Natural killer cell (primary cell): Measurements from ENCODE around the gene DNASE1L1. TPM values are rescaled to one million over a fixed set of nuclear protein-coding genes. Genes with fewer than 3 reads are reported as not detected.

ENCODE experiments used
- ATAC-seq, 3 donors: fragments of 150-1000 bp in 2 of 3; fragments of 200-7000 bp in 1 of 3; cut with Tn5 transposase; 1 replicate in 1 of 3; 2 replicates in 2 of 3; pipeline ENCODE4 v1.10.0; 2021; ENCODE audit warnings: mild to moderate bottlenecking in 2 of 3, moderate library complexity in 2 of 3
- DNase-seq, 2 donors: peaks; one replicate each; pipeline versions ENCODE4 v3.0.0 to v3.0.0-alpha.2; 2013 to 2021; ENCODE audit warnings: mixed read lengths in 1 of 2
- H3K27ac ChIP-seq: one replicate; pipeline ENCODE4 v1.5.1; 2013; ENCODE audit warnings: mild to moderate bottlenecking, low read length
- H3K27me3 ChIP-seq: one replicate; pipeline ENCODE4 v1.6.1; 2013; ENCODE audit warnings: low read length; ENCODE audit not compliant: control insufficient read depth, insufficient read depth
- H3K36me3 ChIP-seq: one replicate; pipeline ENCODE4 v1.6.1; 2013; ENCODE audit warnings: low read length; ENCODE audit not compliant: control insufficient read depth, insufficient read depth
- H3K4me1 ChIP-seq: one replicate; pipeline ENCODE4 v1.6.1; 2013; ENCODE audit warnings: low read length; ENCODE audit not compliant: control insufficient read depth, insufficient read depth
- H3K4me3 ChIP-seq: one replicate; pipeline ENCODE4 v1.5.1; 2013; ENCODE audit warnings: low read length
- H3K9me3 ChIP-seq: one replicate; pipeline ENCODE4 v1.6.1; 2013; ENCODE audit warnings: low read length; ENCODE audit not compliant: control insufficient read depth, insufficient read depth
- H3K27ac Mint-ChIP-seq, 2 donors: one replicate each; pipeline ENCODE4 v1.8.0; 2022; ENCODE audit warnings: mild to moderate bottlenecking in 2 of 2, mixed read lengths in 2 of 2, moderate library complexity in 1 of 2
- H3K27me3 Mint-ChIP-seq, 2 donors: one replicate each; pipeline ENCODE4 v1.8.0; 2022; ENCODE audit warnings: low read depth in 2 of 2, mixed read lengths in 2 of 2
- H3K36me3 Mint-ChIP-seq: one replicate; pipeline ENCODE4 v1.8.0; 2022; ENCODE audit warnings: mixed read lengths
- H3K4me1 Mint-ChIP-seq, 2 donors: one replicate each; pipeline ENCODE4 v1.8.0; 2022; ENCODE audit warnings: mixed read lengths in 2 of 2
- H3K4me3 Mint-ChIP-seq: one replicate; pipeline ENCODE4 v1.8.0; 2022; ENCODE audit warnings: mild to moderate bottlenecking, moderate library complexity, mixed read lengths
- H3K9me3 Mint-ChIP-seq, 2 donors: one replicate each; pipeline ENCODE4 v1.8.0; 2022; ENCODE audit warnings: mixed read lengths in 2 of 2
- CTCF ChIP-seq: fragments of 200-600 bp; IDR thresholded peaks from one replicate; pipeline ENCODE4 v1.8.0; 2022; ENCODE audit warnings: antibody characterized with exemption
- WGBS: methylation state at CpG from one replicate; pipeline ENCODE4 v1.1.7; 2013; ENCODE audit warnings: missing lambda C conversion rate; ENCODE audit not compliant: insufficient coverage; 5-methylcytosine and 5-hydroxymethylcytosine counted together
- intact Hi-C: fragments of 100-400 bp; cut with micrococcal nuclease; formaldehyde crosslinking; loops from one replicate; pipeline ENCODE4 v1.14.2; 2022
- total RNA-seq, 4 donors: library from RNA; stranded (reverse); fragments of 120-200 nt in 1 of 4; gene quantifications; one replicate each; pipeline versions ENCODE4 v1.2.3 to v1.2.4, GENCODE V29; 2013 to 2022

DNASE1L1 gene
- total RNA-seq, 3 donors from 2014 or later (not counting 1 experiment from before 2014, with no cell fraction given) = 16.7 to 19.6 (median 16.8) TPM

GRCh38 chrX:154441564-154441963 is 32.5 kb upstream of the DNASE1L1 start:
- WGBS = 92% methylated on average over 9 of the region's 11 CpGs
- intact Hi-C loops = loop anchor here (5.0 kb wide), 1 partner anchor 44 kb away; the partner anchor contains the start of gene RPL10
- no peaks in the 10 kb centered on the region for H3K27me3 ChIP-seq
- H3K36me3 ChIP-seq = peaks cover 12% of the 10 kb centered on the region
- H3K4me3 ChIP-seq = no peak overlapping the region
- DNase-seq (peak in 1 of 2 donors; percentile 34), ATAC-seq (no peak)
- H3K4me3 Mint-ChIP-seq = no peak overlapping the region
- no peaks in the 10 kb centered on the region for H3K9me3 ChIP-seq
- peaks cover 0 to 14% of the 10 kb centered on the region in 2 donors for H3K4me1 Mint-ChIP-seq
- no peaks in the 10 kb centered on the region for H3K36me3 Mint-ChIP-seq
- no peak for TF ChIP-seq CTCF
- H3K4me1 ChIP-seq = peaks cover 43% of the 10 kb centered on the region
- no peaks in the 10 kb centered on the region for H3K27me3 Mint-ChIP-seq
- H3K27ac ChIP-seq = no peak overlapping the region
- H3K27ac Mint-ChIP-seq = no peak overlapping the region
- H3K9me3 Mint-ChIP-seq = no peaks in the 10 kb centered on the region

GRCh38 chrX:154440623-154441357 is 31.7 kb upstream of the DNASE1L1 start:
- Histone ChIP-seq H3K9me3 (no peaks in the 10 kb centered on the region), H3K4me1 (peaks cover 45% of the 10 kb centered on the region), H3K36me3 (peaks cover 14% of the 10 kb centered on the region), H3K27me3 (no peaks in the 10 kb centered on the region), H3K4me3 (no peak overlapping the region), H3K27ac (no peak overlapping the region)
- no peaks in the 10 kb centered on the region for H3K9me3 Mint-ChIP-seq
- H3K36me3 Mint-ChIP-seq = no peaks in the 10 kb centered on the region
- intact Hi-C loops = loop anchor here (5.0 kb wide), 1 partner anchor 43 kb away; the partner anchor contains the start of gene RPL10
- ATAC-seq = no peak
- H3K4me3 Mint-ChIP-seq = no peak overlapping the region
- 90% methylated on average over 16 of the region's 17 CpGs for WGBS
- TF ChIP-seq CTCF = no peak
- H3K4me1 Mint-ChIP-seq = peaks cover 6 to 14% of the 10 kb centered on the region in 2 donors
- H3K27me3 Mint-ChIP-seq = no peaks in the 10 kb centered on the region
- no peak for DNase-seq
- no peak overlapping the region for H3K27ac Mint-ChIP-seq

GRCh38 chrX:154439841-154440240 is 30.8 kb upstream of the DNASE1L1 start:
- no peaks in the 10 kb centered on the region for H3K9me3 ChIP-seq
- Mint-ChIP-seq H3K4me1 (peaks cover 6 to 14% of the 10 kb centered on the region in 2 donors), H3K4me3 (no peak overlapping the region), H3K36me3 (no peaks in the 10 kb centered on the region), H3K27ac (no peak overlapping the region), H3K9me3 (no peaks in the 10 kb centered on the region), H3K27me3 (no peaks in the 10 kb centered on the region)
- peaks cover 23% of the 10 kb centered on the region for H3K36me3 ChIP-seq
- no peak for TF ChIP-seq CTCF
- WGBS = 89% methylated on average over 12 of the region's 18 CpGs
- intact Hi-C loops = loop anchor here (5.0 kb wide), 1 partner anchor 43 kb away; the partner anchor contains the start of gene RPL10
- H3K4me3 ChIP-seq = no peak overlapping the region
- DNase-seq = no peak
- H3K4me1 ChIP-seq = peaks cover 35% of the 10 kb centered on the region
- H3K27me3 ChIP-seq = no peaks in the 10 kb centered on the region
- ATAC-seq = no peak
- H3K27ac ChIP-seq = no peak overlapping the region
